Panc1 (cell line): ENCODE results near the gene SLX4IP. TPM values are rescaled to one million over a fixed set of nuclear protein-coding genes. Genes with fewer than 3 reads are reported as not detected.

Source experiments
- ATAC-seq: fragments of 200-7000 bp; cut with Tn5 transposase; 2 replicates; pipeline ENCODE4 v1.9.1; 2020; ENCODE audit warnings: mild to moderate bottlenecking, moderate library complexity
- BruUV-seq: library from RNA; stranded (reverse); fragments of 400-500 nt; replicated peaks from 2 replicates; lab custom pipeline; 2021; lab: Mats Ljungman, UMichigan
- CTCF ChIA-PET: fragments of 300-600 bp; sonication (Branson Sonifier 250); formaldehyde crosslinking; loops from one replicate; lab custom pipeline; 2022; ENCODE audit warnings: antibody characterized with exemption; lab: Charles Lee
- POLR2A ChIA-PET: fragments of 300-600 bp; sonication (Branson Sonifier 250); formaldehyde crosslinking; loops from one replicate; lab custom pipeline; 2022; ENCODE audit warnings: antibody characterized with exemption; lab: Charles Lee
- DNase-seq: peaks from one replicate; pipeline ENCODE4 v3.0.0-alpha.2; 2010; ENCODE audit warnings: low read depth, low spot score
- H3K27ac ChIP-seq: 2 replicates; pipeline ENCODE4 v1.5.1; 2011; ENCODE audit warnings: mild to moderate bottlenecking, low read length, inconsistent platforms
- H3K27me3 ChIP-seq: fragments of 200-500 bp; sonication (Bioruptor generic); 2 replicates; pipeline ENCODE4 v1.6.0; 2014; ENCODE audit warnings: low read length, inconsistent platforms; ENCODE audit not compliant: control insufficient read depth, insufficient read depth
- H3K36me3 ChIP-seq: fragments of 200-500 bp; sonication (Bioruptor generic); 2 replicates; pipeline ENCODE4 v1.5.1; 2014; ENCODE audit warnings: inconsistent platforms, mild to moderate bottlenecking, low read length, moderate library complexity; ENCODE audit not compliant: control insufficient read depth, insufficient read depth
- H3K4me1 ChIP-seq: 2 replicates; pipeline ENCODE4 v1.5.1; 2011; ENCODE audit warnings: inconsistent platforms, mild to moderate bottlenecking, low read length, moderate library complexity; ENCODE audit not compliant: control insufficient read depth, insufficient read depth
- H3K4me3 ChIP-seq, 2 experiments: 2 replicates each; pipeline ENCODE4 v1.5.1; 2011 to 2012; ENCODE audit warnings: low read depth in 2 of 2, low read length in 2 of 2, mild to moderate bottlenecking in 2 of 2, inconsistent platforms in 1 of 2, moderate library complexity in 1 of 2
- H3K9me3 ChIP-seq: fragments of 200-500 bp; sonication (Bioruptor generic); 2 replicates; pipeline ENCODE4 v1.5.1; 2014; ENCODE audit warnings: low read depth, mild to moderate bottlenecking, inconsistent platforms, low read length, moderate library complexity; ENCODE audit not compliant: control insufficient read depth, insufficient read depth
- POLR2AphosphoS5 ChIP-seq: IDR thresholded peaks from 2 replicates; pipeline ENCODE4 v1.6.1; 2012; ENCODE audit warnings: mild to moderate bottlenecking, low read depth, low read length, moderate library complexity
- SIN3A ChIP-seq: IDR thresholded peaks from 2 replicates; pipeline ENCODE4 v1.6.1; 2012; ENCODE audit warnings: low read depth, mild to moderate bottlenecking, low read length, moderate library complexity, borderline replicate concordance; ENCODE audit not compliant: insufficient read depth
- TCF7L2 ChIP-seq: IDR thresholded peaks from 2 replicates; pipeline ENCODE4 v1.6.1; 2011; ENCODE audit warnings: mild to moderate bottlenecking, low read depth, low read length, inconsistent platforms
- in situ Hi-C: cut with HindIII; loops from 2 replicates; pipeline ENCODE4 v1.10.0; 2016; ENCODE audit warnings: low sequenced_read_pairs, low pct_unique_long_range_greater_than_20kb
- intact Hi-C: fragments of 100-400 bp; cut with micrococcal nuclease; formaldehyde crosslinking; loops from one replicate; pipeline ENCODE4 v1.10.0; 2022; ENCODE audit not compliant: unreplicated experiment
- total RNA-seq: library from RNA; stranded (reverse); gene quantifications from one replicate; pipeline ENCODE4 v1.2.1, GENCODE V29; 2021; ENCODE audit not compliant: unreplicated experiment
- TF ChIP-seq, protein P1 (sequence below): fragments of 450-650 bp; IDR thresholded peaks from 2 replicates; pipeline ENCODE4 v1.5.1; 2017; ENCODE audit warnings: mild to moderate bottlenecking
- TF ChIP-seq, protein P2 (sequence below), 2 experiments: IDR thresholded peaks; 2 replicates each; pipeline ENCODE4 v1.6.1; 2011 to 2012; ENCODE audit warnings: low read depth in 2 of 2, control low read depth in 1 of 2, low read length in 1 of 2, mild to moderate bottlenecking in 1 of 2, moderate library complexity in 1 of 2; ENCODE audit not compliant: insufficient read depth in 1 of 2

The SLX4IP gene
- total RNA-seq, 1 experiment from 2014 or later, result 5.4 TPM

DNA sequence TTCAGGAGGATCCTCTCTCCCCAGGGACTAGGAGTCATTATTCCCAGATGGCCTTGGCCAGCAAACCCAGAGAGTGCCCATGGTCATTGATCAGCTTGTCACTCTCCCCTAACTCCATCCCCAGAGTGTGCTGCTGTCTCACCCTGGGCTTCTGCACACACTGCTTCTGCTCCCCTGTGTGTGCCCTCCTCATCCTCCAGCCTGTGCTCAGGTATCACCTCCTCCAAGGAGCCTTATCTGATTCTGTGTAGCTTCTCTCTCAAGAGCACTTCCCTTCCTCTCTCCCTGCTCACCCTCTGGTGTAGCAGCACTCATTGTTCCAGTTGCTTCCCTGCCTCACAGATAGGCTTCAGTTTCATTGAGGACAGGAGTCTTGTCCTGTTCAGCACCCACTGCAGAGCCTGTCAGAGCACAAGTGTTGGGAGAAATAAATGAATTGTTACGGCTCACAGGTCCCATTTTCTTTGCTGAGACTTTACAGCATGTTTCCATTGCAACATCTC, 136.3 kb downstream of the SLX4IP start:
- CTCF ChIA-PET, result no interaction called here
- TF ChIP-seq POLR2AphosphoS5, result no peak
- TF ChIP-seq, protein P1, sequence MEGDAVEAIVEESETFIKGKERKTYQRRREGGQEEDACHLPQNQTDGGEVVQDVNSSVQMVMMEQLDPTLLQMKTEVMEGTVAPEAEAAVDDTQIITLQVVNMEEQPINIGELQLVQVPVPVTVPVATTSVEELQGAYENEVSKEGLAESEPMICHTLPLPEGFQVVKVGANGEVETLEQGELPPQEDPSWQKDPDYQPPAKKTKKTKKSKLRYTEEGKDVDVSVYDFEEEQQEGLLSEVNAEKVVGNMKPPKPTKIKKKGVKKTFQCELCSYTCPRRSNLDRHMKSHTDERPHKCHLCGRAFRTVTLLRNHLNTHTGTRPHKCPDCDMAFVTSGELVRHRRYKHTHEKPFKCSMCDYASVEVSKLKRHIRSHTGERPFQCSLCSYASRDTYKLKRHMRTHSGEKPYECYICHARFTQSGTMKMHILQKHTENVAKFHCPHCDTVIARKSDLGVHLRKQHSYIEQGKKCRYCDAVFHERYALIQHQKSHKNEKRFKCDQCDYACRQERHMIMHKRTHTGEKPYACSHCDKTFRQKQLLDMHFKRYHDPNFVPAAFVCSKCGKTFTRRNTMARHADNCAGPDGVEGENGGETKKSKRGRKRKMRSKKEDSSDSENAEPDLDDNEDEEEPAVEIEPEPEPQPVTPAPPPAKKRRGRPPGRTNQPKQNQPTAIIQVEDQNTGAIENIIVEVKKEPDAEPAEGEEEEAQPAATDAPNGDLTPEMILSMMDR, result no peak
- TF ChIP-seq, protein P2, sequence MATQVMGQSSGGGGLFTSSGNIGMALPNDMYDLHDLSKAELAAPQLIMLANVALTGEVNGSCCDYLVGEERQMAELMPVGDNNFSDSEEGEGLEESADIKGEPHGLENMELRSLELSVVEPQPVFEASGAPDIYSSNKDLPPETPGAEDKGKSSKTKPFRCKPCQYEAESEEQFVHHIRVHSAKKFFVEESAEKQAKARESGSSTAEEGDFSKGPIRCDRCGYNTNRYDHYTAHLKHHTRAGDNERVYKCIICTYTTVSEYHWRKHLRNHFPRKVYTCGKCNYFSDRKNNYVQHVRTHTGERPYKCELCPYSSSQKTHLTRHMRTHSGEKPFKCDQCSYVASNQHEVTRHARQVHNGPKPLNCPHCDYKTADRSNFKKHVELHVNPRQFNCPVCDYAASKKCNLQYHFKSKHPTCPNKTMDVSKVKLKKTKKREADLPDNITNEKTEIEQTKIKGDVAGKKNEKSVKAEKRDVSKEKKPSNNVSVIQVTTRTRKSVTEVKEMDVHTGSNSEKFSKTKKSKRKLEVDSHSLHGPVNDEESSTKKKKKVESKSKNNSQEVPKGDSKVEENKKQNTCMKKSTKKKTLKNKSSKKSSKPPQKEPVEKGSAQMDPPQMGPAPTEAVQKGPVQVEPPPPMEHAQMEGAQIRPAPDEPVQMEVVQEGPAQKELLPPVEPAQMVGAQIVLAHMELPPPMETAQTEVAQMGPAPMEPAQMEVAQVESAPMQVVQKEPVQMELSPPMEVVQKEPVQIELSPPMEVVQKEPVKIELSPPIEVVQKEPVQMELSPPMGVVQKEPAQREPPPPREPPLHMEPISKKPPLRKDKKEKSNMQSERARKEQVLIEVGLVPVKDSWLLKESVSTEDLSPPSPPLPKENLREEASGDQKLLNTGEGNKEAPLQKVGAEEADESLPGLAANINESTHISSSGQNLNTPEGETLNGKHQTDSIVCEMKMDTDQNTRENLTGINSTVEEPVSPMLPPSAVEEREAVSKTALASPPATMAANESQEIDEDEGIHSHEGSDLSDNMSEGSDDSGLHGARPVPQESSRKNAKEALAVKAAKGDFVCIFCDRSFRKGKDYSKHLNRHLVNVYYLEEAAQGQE (IDR thresholded peaks at IDR 0.05; ENCODE audit: insufficient read depth in 1 of 2, low read depth in 2 of 2, low read length in 1 of 2), result no peak
- no peak for TF ChIP-seq SIN3A
- no peak for TF ChIP-seq TCF7L2
- no peak for ATAC-seq

DNA sequence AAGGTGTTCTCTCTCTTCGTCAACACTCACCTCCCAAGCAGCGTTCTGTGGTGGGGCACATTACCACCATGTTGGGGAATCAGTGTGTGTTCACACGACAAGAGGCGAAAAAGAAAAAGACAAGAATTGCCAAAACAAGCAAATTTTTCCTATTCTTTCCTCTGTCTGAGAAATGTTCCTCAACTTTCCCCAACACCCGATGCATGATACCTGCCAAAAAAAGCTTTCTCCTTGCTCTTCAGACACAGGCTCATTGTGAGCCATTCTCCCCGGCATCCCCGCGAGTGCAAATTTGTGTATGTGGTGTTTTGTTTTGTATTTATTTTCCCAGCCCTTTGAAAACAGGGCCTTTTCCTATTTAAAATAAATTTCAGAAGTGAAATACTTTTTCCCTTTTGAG, 137.7 kb downstream of the SLX4IP start:
- ATAC-seq (no peak), DNase-seq (no peak)
- ChIA-PET CTCF (no interaction called here), POLR2A (no interaction called here)
- Histone ChIP-seq H3K4me1 (no peaks in the 10 kb centered on the region), H3K36me3 (no peaks in the 10 kb centered on the region), H3K27me3 (no peaks in the 10 kb centered on the region), H3K27ac (no peak overlapping the region), H3K4me3 (no peak overlapping the region), H3K9me3 (no peaks in the 10 kb centered on the region)
- intact Hi-C loops, result no loop called here
- no TSS peak for BruUV-seq
- in situ Hi-C loops, result no loop called here
- TF ChIP-seq, protein P1, result no peak
- TF ChIP-seq TCF7L2 (no peak), POLR2AphosphoS5 (no peak), SIN3A (no peak)
- TF ChIP-seq, protein P2 (IDR thresholded peaks at IDR 0.05; ENCODE audit: insufficient read depth in 1 of 2, low read depth in 2 of 2, low read length in 1 of 2), result no peak

More for the DNA sequence above, 136.3 kb downstream of the SLX4IP start:
- no peaks in the 10 kb centered on the region for H3K4me1 ChIP-seq
- H3K4me3 ChIP-seq, result no peak overlapping the region
- in situ Hi-C loops, result no loop called here
- H3K27me3 ChIP-seq, result no peaks in the 10 kb centered on the region
- POLR2A ChIA-PET, result no interaction called here
- H3K36me3 ChIP-seq, result no peaks in the 10 kb centered on the region
- no peaks in the 10 kb centered on the region for H3K9me3 ChIP-seq
- BruUV-seq, result no TSS peak
- no peak overlapping the region for H3K27ac ChIP-seq
- intact Hi-C loops, result no loop called here
- DNase-seq, result no peak
